ENCODE data around the gene MBD4.

MBD4 gene

DNA sequence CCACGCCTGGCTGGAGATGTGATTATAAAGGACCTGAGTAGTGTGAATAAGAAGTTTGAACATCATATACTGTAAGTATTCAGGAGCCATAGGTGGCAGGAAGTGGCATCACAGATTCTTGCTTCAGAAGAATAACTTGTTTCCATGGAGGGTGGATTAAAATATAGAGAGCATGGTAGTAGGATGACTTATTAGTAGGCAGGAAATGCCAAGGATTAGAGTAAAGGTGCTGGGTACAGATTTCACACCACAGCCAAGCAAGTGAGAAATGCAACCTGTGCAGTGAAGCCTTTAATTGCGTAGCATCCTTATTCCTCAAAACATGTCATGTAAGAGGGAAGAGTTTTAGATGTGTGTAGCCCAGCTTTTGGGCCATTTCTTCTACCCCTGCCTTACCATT, 31.1 kb upstream of the MBD4 start:
- TF ChIP-seq, protein P1, sequence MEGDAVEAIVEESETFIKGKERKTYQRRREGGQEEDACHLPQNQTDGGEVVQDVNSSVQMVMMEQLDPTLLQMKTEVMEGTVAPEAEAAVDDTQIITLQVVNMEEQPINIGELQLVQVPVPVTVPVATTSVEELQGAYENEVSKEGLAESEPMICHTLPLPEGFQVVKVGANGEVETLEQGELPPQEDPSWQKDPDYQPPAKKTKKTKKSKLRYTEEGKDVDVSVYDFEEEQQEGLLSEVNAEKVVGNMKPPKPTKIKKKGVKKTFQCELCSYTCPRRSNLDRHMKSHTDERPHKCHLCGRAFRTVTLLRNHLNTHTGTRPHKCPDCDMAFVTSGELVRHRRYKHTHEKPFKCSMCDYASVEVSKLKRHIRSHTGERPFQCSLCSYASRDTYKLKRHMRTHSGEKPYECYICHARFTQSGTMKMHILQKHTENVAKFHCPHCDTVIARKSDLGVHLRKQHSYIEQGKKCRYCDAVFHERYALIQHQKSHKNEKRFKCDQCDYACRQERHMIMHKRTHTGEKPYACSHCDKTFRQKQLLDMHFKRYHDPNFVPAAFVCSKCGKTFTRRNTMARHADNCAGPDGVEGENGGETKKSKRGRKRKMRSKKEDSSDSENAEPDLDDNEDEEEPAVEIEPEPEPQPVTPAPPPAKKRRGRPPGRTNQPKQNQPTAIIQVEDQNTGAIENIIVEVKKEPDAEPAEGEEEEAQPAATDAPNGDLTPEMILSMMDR (IDR thresholded peaks at IDR 0.05) = no peak
- no peak for TF ChIP-seq ZFX (IDR thresholded peaks at IDR 0.05; ENCODE audit: borderline replicate concordance)
- H3K27ac ChIP-seq = no peak overlapping the region

DNA sequence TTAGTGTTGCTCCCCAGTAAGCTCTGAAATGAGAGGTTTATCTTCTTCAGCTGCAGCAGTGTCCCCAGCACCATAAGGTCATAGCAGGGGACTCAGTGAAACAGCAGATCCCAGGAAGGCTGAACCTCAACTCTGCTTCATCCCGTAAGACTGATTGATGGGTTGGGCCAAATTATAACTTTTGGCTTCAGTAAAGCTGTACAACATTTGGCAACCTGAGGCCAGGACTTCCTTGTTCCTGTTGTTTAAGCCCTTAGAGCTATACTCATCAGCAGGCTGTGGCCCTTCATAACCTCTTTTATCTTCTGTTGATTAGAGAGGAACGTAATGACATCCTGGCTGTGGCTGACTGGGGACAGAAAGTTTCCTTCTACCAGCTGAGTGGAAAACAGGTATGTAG, 29.3 kb upstream of the MBD4 start:
- no peak for TF ChIP-seq ZFX (IDR thresholded peaks at IDR 0.05; ENCODE audit: borderline replicate concordance)
- TF ChIP-seq, protein P1 (IDR thresholded peaks at IDR 0.05) = no peak
- H3K27ac ChIP-seq = no peak overlapping the region

DNA sequence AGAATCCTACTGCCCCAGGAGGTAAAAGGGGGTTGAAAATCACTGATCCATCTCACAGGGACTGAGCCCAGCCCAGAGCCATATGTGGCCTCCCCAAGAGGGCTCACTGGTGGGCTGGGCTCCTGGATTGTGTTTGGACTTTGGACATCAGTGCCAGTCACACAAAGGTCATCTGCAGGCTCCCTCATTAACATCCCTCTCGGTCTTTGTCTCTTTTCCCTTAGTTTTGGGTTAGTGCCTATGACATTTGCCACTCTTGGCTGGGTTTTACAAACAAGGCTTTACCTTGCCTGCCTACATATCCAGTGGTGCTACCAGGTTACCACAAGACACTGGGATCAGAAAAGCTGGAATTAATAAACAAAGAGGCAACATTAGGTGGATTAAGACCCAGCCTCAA, 28.2 kb upstream of the MBD4 start:
- no peak for TF ChIP-seq ZFX (IDR thresholded peaks at IDR 0.05; ENCODE audit: borderline replicate concordance)
- TF ChIP-seq, protein P1 (IDR thresholded peaks at IDR 0.05) = no peak
- no peak overlapping the region for H3K27ac ChIP-seq

DNA sequence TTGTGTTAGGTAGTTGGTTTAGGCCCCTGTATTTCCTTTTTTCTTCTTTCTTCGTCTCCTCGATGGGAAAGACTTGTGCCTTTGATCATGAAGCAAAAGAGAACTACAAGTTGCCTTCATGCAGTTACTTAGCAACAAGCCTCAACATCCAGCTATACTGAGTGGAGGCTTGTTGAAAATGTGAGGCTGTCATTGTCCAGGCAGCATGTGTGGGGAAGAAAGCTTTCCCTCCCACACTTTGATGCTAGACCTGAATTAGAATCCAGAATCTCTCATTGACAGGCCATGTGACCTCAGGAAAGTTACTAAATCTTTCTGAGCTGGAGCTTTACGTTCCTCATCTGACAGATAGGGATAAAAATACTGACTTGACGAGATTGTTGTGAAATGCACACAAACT, 24.0 kb upstream of the MBD4 start:
- TF ChIP-seq, protein P1 (IDR thresholded peaks at IDR 0.05) = no peak
- no peak for TF ChIP-seq ZFX (IDR thresholded peaks at IDR 0.05; ENCODE audit: borderline replicate concordance)
- H3K27ac ChIP-seq = no peak overlapping the region

DNA sequence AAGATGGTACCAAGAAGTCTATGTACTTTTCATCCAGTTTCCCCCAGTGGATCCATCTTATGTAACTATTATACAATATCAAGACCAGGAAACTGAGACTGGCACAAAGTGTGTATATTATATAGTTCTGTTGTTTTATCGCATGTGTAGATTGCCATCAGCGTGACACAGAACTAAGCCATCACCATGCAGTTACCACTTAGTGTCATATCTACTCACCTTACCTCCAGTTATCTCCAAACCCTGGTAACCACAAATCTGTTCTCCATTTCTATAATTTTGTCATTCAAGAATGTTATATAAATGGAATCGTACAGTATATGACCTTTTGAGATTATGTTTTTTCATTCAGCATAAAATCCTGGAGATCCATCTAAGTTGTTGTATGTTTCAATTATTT, 23.3 kb upstream of the MBD4 start:
- TF ChIP-seq, protein P1 (IDR thresholded peaks at IDR 0.05) = no peak
- TF ChIP-seq ZFX (IDR thresholded peaks at IDR 0.05; ENCODE audit: borderline replicate concordance) = no peak
- no peak overlapping the region for H3K27ac ChIP-seq

DNA sequence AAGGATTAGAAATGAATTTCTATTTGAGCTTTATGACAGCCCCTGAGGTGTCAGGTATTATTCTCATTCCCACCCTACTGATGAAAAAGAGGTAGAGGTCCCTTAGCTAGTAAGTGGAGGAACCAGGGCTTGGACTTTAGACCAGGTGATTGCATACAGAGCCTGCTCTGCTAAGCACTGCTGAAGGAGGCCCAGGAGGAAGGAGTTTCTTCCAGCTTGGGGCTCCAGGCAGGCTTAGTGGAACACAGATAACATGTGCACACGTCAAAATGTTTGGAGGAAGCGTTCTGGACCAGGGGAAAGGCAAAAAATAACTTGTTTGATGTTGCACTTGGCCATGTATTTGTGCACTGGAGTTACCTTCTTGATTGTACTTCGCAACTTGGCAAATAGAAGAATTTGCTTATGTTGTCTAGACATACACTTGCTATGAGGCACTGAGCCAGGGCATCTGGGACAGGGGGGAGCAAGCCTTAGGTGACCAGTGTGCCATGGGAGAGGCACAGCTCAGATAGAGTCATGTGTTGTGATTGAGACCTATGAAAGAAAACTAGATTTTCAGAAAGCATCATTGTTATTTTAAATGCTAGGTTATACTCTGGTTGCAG, 22.7 kb upstream of the MBD4 start:
- TF ChIP-seq, protein P1 (IDR thresholded peaks at IDR 0.05) = no peak
- no peak for TF ChIP-seq ZFX (IDR thresholded peaks at IDR 0.05; ENCODE audit: borderline replicate concordance)
- no peak overlapping the region for H3K27ac ChIP-seq

DNA sequence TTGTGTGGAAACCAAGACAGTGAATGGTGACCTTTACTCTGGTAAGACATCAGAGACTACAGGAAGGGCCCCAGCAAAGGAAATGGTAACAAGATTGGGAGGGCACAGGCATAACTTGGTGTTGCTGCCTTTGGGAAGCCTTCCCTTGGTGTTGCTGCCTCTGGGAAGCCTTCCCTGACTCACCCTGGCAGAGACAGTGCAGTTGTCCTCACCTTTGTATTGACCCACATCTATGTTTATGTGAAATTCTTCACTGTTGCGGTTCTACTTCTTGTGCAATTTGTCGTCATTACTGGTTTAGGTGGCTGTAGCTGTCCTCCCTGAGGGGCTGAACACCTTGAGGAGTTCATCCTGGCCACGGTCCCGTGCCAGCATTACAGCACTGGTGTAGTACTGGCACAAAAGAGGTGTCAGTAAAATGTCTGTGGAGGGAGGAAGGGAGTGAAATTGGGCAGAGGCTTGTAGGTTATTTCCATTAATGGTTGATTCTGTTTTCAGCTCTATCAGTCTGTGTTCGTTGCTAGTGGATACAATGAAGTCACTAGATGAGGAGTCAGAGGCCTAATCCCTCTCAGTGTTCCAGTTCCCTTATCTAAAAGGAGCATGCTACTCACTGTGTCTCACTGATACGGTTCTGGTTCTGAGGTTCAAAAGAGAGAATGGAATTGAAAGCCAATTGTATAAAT, 21.9 kb upstream of the MBD4 start:
- TF ChIP-seq, protein P1 (IDR thresholded peaks at IDR 0.05) = no peak
- TF ChIP-seq ZFX (IDR thresholded peaks at IDR 0.05; ENCODE audit: borderline replicate concordance) = no peak
- no peak overlapping the region for H3K27ac ChIP-seq
